Bronchial epithelial cell (primary cell): ENCODE data around the gene EFNA5. TPM values are rescaled to one million over a fixed set of nuclear protein-coding genes. Genes with fewer than 3 reads are reported as not detected.
"Not testable (repeated sequence)": the region's sequence is repeated elsewhere in the genome, so short reads cannot be mapped to it uniquely, and the experiment has no call there.

ENCODE experiments used
- DNase-seq: peaks from one replicate; pipeline ENCODE4 v3.0.0-alpha.2; 2010; ENCODE audit warnings: low read depth
- FAIRE-seq: peaks from 2 replicates; lab custom pipeline; 2011; peaks lifted over from hg19 to GRCh38; lab: Jason Lieb, UNC
- H3K27me3 ChIP-seq: 2 replicates; pipeline ENCODE4 v1.5.1; 2011; ENCODE audit warnings: low read length; ENCODE audit not compliant: control insufficient read depth, insufficient read depth
- H3K36me3 ChIP-seq: 2 replicates; pipeline ENCODE4 v1.5.1; 2011; ENCODE audit warnings: low read length; ENCODE audit not compliant: control insufficient read depth, insufficient read depth
- H3K4me3 ChIP-seq: 2 replicates; pipeline ENCODE4 v1.5.1; 2011; ENCODE audit warnings: mild to moderate bottlenecking, low read depth, low read length, control low read depth
- total RNA-seq: library from RNA; depleted of rRNA; stranded (reverse); fragments of >200 nt; gene quantifications from 2 replicates; pipeline ENCODE4 v1.2.1, GENCODE V29; 2014
- TF ChIP-seq, protein P1 (sequence below): IDR thresholded peaks from 2 replicates; pipeline ENCODE4 v1.5.1; 2011; ENCODE audit warnings: mild to moderate bottlenecking, moderate library complexity, low read length, control low read depth, inconsistent platforms; ENCODE audit not compliant: insufficient read depth, severe bottlenecking

The EFNA5 gene
- total RNA-seq, 1 donor from 2014 or later = 3.9 TPM

DNA sequence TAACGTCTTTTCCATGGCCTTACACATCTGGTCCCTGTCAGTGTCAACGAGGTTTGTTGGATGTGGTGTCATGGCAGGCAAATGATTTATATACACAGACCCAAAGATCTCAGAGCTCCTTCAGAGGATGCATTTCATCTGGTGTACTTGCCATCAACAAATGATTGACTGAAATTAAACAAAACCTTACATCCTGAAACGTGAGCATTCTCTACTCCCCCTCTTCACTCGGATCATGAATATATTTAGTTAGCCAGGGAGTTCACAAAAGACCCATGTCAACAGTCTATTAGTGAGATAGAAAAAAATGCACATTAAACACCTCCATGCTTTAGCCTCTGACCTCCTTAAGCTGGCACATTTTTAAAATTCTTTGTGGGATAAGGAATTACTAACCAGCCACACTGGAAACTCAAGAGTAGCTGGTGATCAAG is 215.6 kb downstream of the EFNA5 start:
- no peak overlapping the region for H3K4me3 ChIP-seq
- H3K27me3 ChIP-seq = no peaks in the 10 kb centered on the region
- H3K36me3 ChIP-seq = no peaks in the 10 kb centered on the region
- peak; percentile 70 for DNase-seq
- TF ChIP-seq, protein P1, sequence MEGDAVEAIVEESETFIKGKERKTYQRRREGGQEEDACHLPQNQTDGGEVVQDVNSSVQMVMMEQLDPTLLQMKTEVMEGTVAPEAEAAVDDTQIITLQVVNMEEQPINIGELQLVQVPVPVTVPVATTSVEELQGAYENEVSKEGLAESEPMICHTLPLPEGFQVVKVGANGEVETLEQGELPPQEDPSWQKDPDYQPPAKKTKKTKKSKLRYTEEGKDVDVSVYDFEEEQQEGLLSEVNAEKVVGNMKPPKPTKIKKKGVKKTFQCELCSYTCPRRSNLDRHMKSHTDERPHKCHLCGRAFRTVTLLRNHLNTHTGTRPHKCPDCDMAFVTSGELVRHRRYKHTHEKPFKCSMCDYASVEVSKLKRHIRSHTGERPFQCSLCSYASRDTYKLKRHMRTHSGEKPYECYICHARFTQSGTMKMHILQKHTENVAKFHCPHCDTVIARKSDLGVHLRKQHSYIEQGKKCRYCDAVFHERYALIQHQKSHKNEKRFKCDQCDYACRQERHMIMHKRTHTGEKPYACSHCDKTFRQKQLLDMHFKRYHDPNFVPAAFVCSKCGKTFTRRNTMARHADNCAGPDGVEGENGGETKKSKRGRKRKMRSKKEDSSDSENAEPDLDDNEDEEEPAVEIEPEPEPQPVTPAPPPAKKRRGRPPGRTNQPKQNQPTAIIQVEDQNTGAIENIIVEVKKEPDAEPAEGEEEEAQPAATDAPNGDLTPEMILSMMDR = no peak
- FAIRE-seq = peak; percentile 75

DNA sequence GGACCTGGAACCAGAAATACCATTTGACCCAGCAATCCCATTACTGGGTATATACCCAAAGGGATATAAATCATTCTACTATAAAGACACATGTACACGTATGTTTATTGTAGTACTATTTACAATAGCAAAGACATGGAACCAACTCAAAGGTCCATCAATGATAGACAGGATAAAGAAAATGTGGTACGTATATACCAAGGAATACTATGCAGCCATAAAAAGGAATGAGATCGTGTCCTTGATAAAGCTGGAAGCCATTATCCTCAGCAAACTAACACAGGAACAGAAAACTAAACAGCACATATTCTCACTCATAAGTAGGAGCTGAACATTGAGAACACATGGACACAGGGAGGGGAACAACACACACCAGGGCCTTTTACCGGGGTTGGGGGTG is 218.9 kb downstream of the EFNA5 start:
- DNase-seq, H3K36me3 ChIP-seq, FAIRE-seq, H3K4me3 ChIP-seq, H3K27me3 ChIP-seq: not testable (repeated sequence)

DNA sequence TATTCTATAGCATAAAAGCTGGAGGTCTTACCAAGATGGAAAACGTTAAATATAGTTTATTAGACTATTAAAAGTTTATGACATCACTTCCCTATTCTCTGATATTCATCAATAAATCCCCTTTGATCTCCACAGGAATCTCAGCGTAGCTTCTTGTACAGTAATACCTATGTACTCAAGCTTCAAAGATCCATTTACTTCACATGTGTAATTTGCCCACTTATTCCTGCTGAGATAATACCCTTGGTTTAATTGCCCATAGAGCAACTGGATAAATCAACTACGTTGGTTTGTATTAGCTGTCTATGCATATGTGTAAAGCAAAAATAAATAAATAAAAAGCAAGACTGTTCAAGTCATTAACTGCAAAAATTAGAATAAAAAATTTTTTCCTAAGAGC is 219.7 kb downstream of the EFNA5 start:
- H3K27me3 ChIP-seq = no peaks in the 10 kb centered on the region
- FAIRE-seq (no peak), DNase-seq (no peak)
- no peaks in the 10 kb centered on the region for H3K36me3 ChIP-seq
- TF ChIP-seq, protein P1 = no peak
- no peak overlapping the region for H3K4me3 ChIP-seq

DNA sequence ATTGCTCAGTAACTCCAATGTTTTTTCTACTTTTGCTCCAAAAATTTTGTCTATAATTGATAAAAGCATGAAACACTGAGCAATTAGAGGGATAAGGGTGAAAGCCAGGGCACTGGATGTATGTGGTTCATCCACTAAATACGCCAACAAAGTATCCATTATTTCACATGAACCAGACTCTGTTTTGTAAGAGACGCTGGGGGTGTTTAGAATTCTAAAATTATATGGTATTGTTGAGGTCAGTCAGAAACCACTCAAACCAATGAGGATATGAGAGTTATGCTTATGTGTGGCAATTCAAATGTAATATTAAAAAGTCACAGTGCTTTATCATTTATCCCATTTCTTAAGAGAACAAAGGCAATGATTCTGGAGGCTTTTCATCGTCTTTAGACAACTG is 220.2 kb downstream of the EFNA5 start:
- Histone ChIP-seq H3K27me3 (no peaks in the 10 kb centered on the region), H3K4me3 (no peak overlapping the region), H3K36me3 (no peaks in the 10 kb centered on the region)
- TF ChIP-seq, protein P1 = no peak
- no peak for FAIRE-seq
- DNase-seq = no peak

DNA sequence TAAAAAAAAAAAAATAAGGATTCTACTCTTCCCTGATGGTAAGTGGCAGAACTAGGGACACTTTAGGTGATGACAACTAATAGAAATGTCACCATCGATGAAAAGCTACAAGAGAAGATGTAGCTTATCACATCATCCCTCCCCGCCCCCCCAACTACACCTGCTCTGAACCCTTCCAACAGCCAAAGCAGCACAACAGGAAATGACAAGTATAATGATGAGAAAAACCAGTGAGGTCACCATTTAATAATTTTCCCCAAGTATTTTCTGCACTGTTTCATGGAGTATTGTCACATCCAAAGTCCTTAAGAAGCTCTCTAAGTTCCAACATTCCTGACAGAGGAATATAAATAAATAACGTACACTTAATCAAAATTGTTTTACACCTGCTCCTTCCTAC is 221.4 kb downstream of the EFNA5 start:
- no peak for FAIRE-seq
- H3K27me3 ChIP-seq = no peaks in the 10 kb centered on the region
- no peak overlapping the region for H3K4me3 ChIP-seq
- no peaks in the 10 kb centered on the region for H3K36me3 ChIP-seq
- DNase-seq = no peak
- TF ChIP-seq, protein P1 = no peak

DNA sequence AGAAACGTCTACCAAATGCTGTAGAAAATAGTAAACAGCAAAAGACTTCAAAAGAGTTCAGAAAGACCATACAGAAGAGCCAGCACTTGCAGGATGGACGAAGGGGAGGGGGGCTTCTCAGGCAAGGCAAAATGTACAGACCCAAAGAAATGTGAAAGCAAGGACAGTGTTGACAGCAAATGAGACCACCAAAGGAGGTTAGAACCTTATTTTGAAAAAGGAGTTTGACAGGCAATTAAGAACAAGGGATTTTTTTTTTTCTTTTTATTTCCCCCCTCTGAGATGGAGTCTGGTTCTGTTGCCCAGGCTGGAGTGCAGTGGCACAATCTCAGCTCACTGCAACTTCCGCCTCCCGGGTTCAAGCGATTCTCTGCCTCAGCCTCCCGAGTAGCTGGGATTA is 223.2 kb downstream of the EFNA5 start:
- H3K4me3 ChIP-seq = no peak overlapping the region
- H3K27me3 ChIP-seq = no peaks in the 10 kb centered on the region
- DNase-seq = no peak
- H3K36me3 ChIP-seq = no peaks in the 10 kb centered on the region
- TF ChIP-seq, protein P1 = no peak
- FAIRE-seq = no peak
